ENCODE results near the gene BEX4. TPM values are rescaled to one million over a fixed set of nuclear protein-coding genes. Genes with fewer than 3 reads are reported as not detected.

Gene BEX4
- polyA plus RNA-seq, 1 donor from 2014 or later, result 417 TPM

DNA sequence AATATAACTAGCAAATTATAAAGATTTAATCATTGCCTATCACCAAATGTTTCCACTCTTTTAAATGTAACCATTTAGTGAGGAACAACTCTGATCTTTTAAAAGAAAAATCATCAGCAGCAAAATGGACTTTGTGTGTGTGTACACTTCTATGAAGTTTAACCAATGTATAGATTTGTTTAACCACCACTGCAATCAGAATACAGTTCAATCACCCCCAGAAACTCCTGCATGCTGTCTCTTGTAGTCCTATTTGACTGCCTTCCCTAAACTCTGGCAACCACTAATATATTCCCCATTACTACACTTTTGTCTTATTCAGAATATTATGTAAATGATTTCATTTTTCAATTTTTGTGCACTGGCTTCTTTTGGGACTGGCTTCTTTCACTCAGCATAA lies 41.7 kb downstream of the BEX4 start:
- no peaks in the 10 kb centered on the region for H3K9me2 ChIP-seq (ENCODE audit: insufficient read depth, low read length)
- H3K4me2 ChIP-seq (ENCODE audit: low read length), result no peak overlapping the region
- H3K79me2 ChIP-seq (replicated peaks; ENCODE audit: insufficient read depth, low read length), result no peaks in the 10 kb centered on the region
- no peak overlapping the region for H3K27ac ChIP-seq (ENCODE audit: low read length)
- no peaks in the 10 kb centered on the region for H3K9me3 ChIP-seq (ENCODE audit: low read length)
- H3F3A ChIP-seq (ENCODE audit: insufficient read depth, low read length, poor library complexity, severe bottlenecking), result no peaks in the 10 kb centered on the region
- no peak for TF ChIP-seq CTCF (IDR thresholded peaks at IDR 0.05; ENCODE audit: poor library complexity, severe bottlenecking)
- TF ChIP-seq POLR2AphosphoS5 (IDR thresholded peaks at IDR 0.05), result no peak
- TF ChIP-seq RAD21 (conservative IDR thresholded peaks at IDR 0.05), result no peak
- no peak for TF ChIP-seq EZH2 (IDR thresholded peaks at IDR 0.05; ENCODE audit: borderline replicate concordance, insufficient read depth, low read length, poor library complexity, severe bottlenecking)
- no peak for TF ChIP-seq SMC3 (conservative IDR thresholded peaks at IDR 0.05; ENCODE audit: poor library complexity)
- no peak for TF ChIP-seq MXI1 (conservative IDR thresholded peaks at IDR 0.05; ENCODE audit: poor library complexity, severe bottlenecking)
- TF ChIP-seq, protein P1, sequence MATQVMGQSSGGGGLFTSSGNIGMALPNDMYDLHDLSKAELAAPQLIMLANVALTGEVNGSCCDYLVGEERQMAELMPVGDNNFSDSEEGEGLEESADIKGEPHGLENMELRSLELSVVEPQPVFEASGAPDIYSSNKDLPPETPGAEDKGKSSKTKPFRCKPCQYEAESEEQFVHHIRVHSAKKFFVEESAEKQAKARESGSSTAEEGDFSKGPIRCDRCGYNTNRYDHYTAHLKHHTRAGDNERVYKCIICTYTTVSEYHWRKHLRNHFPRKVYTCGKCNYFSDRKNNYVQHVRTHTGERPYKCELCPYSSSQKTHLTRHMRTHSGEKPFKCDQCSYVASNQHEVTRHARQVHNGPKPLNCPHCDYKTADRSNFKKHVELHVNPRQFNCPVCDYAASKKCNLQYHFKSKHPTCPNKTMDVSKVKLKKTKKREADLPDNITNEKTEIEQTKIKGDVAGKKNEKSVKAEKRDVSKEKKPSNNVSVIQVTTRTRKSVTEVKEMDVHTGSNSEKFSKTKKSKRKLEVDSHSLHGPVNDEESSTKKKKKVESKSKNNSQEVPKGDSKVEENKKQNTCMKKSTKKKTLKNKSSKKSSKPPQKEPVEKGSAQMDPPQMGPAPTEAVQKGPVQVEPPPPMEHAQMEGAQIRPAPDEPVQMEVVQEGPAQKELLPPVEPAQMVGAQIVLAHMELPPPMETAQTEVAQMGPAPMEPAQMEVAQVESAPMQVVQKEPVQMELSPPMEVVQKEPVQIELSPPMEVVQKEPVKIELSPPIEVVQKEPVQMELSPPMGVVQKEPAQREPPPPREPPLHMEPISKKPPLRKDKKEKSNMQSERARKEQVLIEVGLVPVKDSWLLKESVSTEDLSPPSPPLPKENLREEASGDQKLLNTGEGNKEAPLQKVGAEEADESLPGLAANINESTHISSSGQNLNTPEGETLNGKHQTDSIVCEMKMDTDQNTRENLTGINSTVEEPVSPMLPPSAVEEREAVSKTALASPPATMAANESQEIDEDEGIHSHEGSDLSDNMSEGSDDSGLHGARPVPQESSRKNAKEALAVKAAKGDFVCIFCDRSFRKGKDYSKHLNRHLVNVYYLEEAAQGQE (IDR thresholded peaks at IDR 0.05; ENCODE audit: borderline replicate concordance), result no peak
- no peak for TF ChIP-seq EP300 (conservative IDR thresholded peaks at IDR 0.05; ENCODE audit: poor library complexity, severe bottlenecking)
- H3K4me3 ChIP-seq (ENCODE audit: low read length), result no peak overlapping the region
- no peak overlapping the region for H3K9ac ChIP-seq (ENCODE audit: low read length)
- H2AFZ ChIP-seq (ENCODE audit: low read depth, low read length), result no peak overlapping the region
- no peaks in the 10 kb centered on the region for H3K27me3 ChIP-seq (ENCODE audit: insufficient read depth, low read depth, low read length)
- no peaks in the 10 kb centered on the region for H3K36me3 ChIP-seq (ENCODE audit: insufficient read depth, low read length)
- H4K20me1 ChIP-seq (ENCODE audit: insufficient read depth), result no peaks in the 10 kb centered on the region

GRCh38 chrX:103258275-103258674 lies 43.4 kb downstream of the BEX4 start:
- no peaks in the 10 kb centered on the region for H3K9me2 ChIP-seq (ENCODE audit: insufficient read depth, low read length)
- no peaks in the 10 kb centered on the region for H3K27me3 ChIP-seq (ENCODE audit: insufficient read depth, low read depth, low read length)
- H3K79me2 ChIP-seq (replicated peaks; ENCODE audit: insufficient read depth, low read length), result no peaks in the 10 kb centered on the region
- H3K4me2 ChIP-seq (ENCODE audit: low read length), result no peak overlapping the region
- H3K27ac ChIP-seq (ENCODE audit: low read length), result no peak overlapping the region
- no peaks in the 10 kb centered on the region for H3K36me3 ChIP-seq (ENCODE audit: insufficient read depth, low read length)
- H3K9ac ChIP-seq (ENCODE audit: low read length), result no peak overlapping the region
- no peaks in the 10 kb centered on the region for H3F3A ChIP-seq (ENCODE audit: insufficient read depth, low read length, poor library complexity, severe bottlenecking)
- H3K9me3 ChIP-seq (ENCODE audit: low read length), result no peaks in the 10 kb centered on the region
- H4K20me1 ChIP-seq (ENCODE audit: insufficient read depth), result no peaks in the 10 kb centered on the region
- no peak overlapping the region for H3K4me3 ChIP-seq (ENCODE audit: low read length)
- no peak overlapping the region for H2AFZ ChIP-seq (ENCODE audit: low read depth, low read length)
- TF ChIP-seq RAD21 (conservative IDR thresholded peaks at IDR 0.05) (no peak), TAF1 (IDR thresholded peaks at IDR 0.05; ENCODE audit: low read depth) (no peak), CTCF (IDR thresholded peaks at IDR 0.05; ENCODE audit: poor library complexity, severe bottlenecking) (no peak), MXI1 (conservative IDR thresholded peaks at IDR 0.05; ENCODE audit: poor library complexity, severe bottlenecking) (no peak), POLR2AphosphoS5 (IDR thresholded peaks at IDR 0.05) (no peak), EZH2 (IDR thresholded peaks at IDR 0.05; ENCODE audit: borderline replicate concordance, insufficient read depth, low read length, poor library complexity, severe bottlenecking) (no peak)

Other genes with a start within 250 kb of the BEX4 start
- 1,035 and 1,048 TPM in 2 replicates for gene BEX1, start 150.9 kb upstream of the BEX4 start, polyA plus RNA-seq
- not detected in 2 replicates for gene NXF3, start 122.0 kb upstream of the BEX4 start, polyA plus RNA-seq
- gene TCEAL8, start 40.0 kb downstream of the BEX4 start, polyA plus RNA-seq, result 145 and 167 TPM in 2 replicates
- 2.2 and 2.4 TPM in 2 replicates for gene TCEAL5, start 61.6 kb downstream of the BEX4 start, polyA plus RNA-seq
- gene BEX2, start 95.9 kb downstream of the BEX4 start, polyA plus RNA-seq, result 603 and 631 TPM in 2 replicates
- gene TCEAL7, start 115.1 kb downstream of the BEX4 start, polyA plus RNA-seq, result 193 and 203 TPM in 2 replicates
- gene TCEAL9, start 141.4 kb downstream of the BEX4 start, polyA plus RNA-seq, result 84.5 and 102 TPM in 2 replicates
- 989 and 991 TPM in 2 replicates for gene BEX3, start 161.4 kb downstream of the BEX4 start, polyA plus RNA-seq

All from neural cell (in vitro differentiated cells).